ENCODE results near the gene DCDC2C. TPM values are rescaled to one million over a fixed set of nuclear protein-coding genes. Genes with fewer than 3 reads are reported as not detected.

DCDC2C gene
- not detected for polyA plus RNA-seq (2013, experiment 1 of 2)
- not detected for polyA plus RNA-seq (2013, experiment 2 of 2)

GRCh38 chr2:3703236-3703756 is at the start of gene DCDC2C:
TSS of gene DCDC2C (plus strand) at chr2:3703575. CDS start at chr2:3703752, 177 bp downstream.
- peaks cover 0 to 3% of the 10 kb centered on the region in 2 experiments for H3K36me3 ChIP-seq (ENCODE audit: control insufficient read depth in 1 of 2, insufficient read depth in 2 of 2, low read depth in 1 of 2, low read length in 2 of 2)
- no peak within 1 kb of the TSS for H2AK5ac ChIP-seq (ENCODE audit: low read length, severe bottlenecking)
- no peak for DNase-seq
- H3K9ac ChIP-seq (ENCODE audit: low read length), result no peak within 1 kb of the TSS
- no peak within 1 kb of the TSS for H3K27ac ChIP-seq (ENCODE audit: low read length, poor library complexity, severe bottlenecking)
- H3K4me3 ChIP-seq (ENCODE audit: insufficient read depth in 1 of 2, low read depth in 1 of 2, low read length in 2 of 2), result peak within 1 kb of the TSS in 1 of 2 experiments; percentile 17
- H3K4me2 ChIP-seq (ENCODE audit: low read length, poor library complexity, severe bottlenecking), result no peak within 1 kb of the TSS
- H4K8ac ChIP-seq (ENCODE audit: low read length), result no peak within 1 kb of the TSS
- H3K27me3 ChIP-seq (ENCODE audit: control insufficient read depth in 1 of 2, insufficient read depth in 1 of 2, low read length in 2 of 2), result peaks cover 12 to 36% of the 10 kb centered on the region in 2 experiments
- no peaks in the 10 kb centered on the region for H3K9me3 ChIP-seq (ENCODE audit: control insufficient read depth, low read length)
- H3K23ac ChIP-seq (ENCODE audit: low read length in 2 of 2), result no peak within 1 kb of the TSS
- peak within 1 kb of the TSS; percentile 12 for H4K91ac ChIP-seq (ENCODE audit: low read length)
- no peak within 1 kb of the TSS for H2BK12ac ChIP-seq (ENCODE audit: low read length in 2 of 2)
- no peak within 1 kb of the TSS for H2BK5ac ChIP-seq (ENCODE audit: low read depth, low read length, poor library complexity, severe bottlenecking)
- no peak within 1 kb of the TSS for H3K14ac ChIP-seq (ENCODE audit: low read length in 2 of 2)
- no peaks in the 10 kb centered on the region for H3K79me1 ChIP-seq (replicated peaks; ENCODE audit: low read length, poor library complexity, severe bottlenecking)
- H3K4ac ChIP-seq (ENCODE audit: low read depth in 1 of 2, low read length in 2 of 2), result no peak within 1 kb of the TSS
- H3K18ac ChIP-seq (ENCODE audit: low read depth in 1 of 2, low read length in 2 of 2), result no peak within 1 kb of the TSS
- no peak within 1 kb of the TSS for H2AFZ ChIP-seq (ENCODE audit: low read depth, low read length)
- peaks cover 6% of the 10 kb centered on the region for H3K4me1 ChIP-seq (ENCODE audit: control insufficient read depth, insufficient read depth, low read depth, low read length)
- no peak within 1 kb of the TSS for H2BK120ac ChIP-seq (ENCODE audit: low read depth, low read length)
- H2BK15ac ChIP-seq (ENCODE audit: low read depth, poor library complexity, severe bottlenecking), result no peak within 1 kb of the TSS
- 36% methylated on average over 49 of the region's 60 CpGs for WGBS

GRCh38 chr2:3654011-3654410 is 49.4 kb upstream of the DCDC2C start:
- no peak overlapping the region for H4K91ac ChIP-seq (ENCODE audit: low read length)
- no peak overlapping the region for H3K23ac ChIP-seq (ENCODE audit: low read length in 2 of 2)
- H3K18ac ChIP-seq (ENCODE audit: low read depth in 1 of 2, low read length in 2 of 2), result no peak overlapping the region
- no peaks in the 10 kb centered on the region for H3K36me3 ChIP-seq (ENCODE audit: control insufficient read depth in 1 of 2, insufficient read depth in 2 of 2, low read depth in 1 of 2, low read length in 2 of 2)
- H2AFZ ChIP-seq (ENCODE audit: low read depth, low read length), result no peak overlapping the region
- no peak overlapping the region for H3K9ac ChIP-seq (ENCODE audit: low read length)
- H3K4ac ChIP-seq (ENCODE audit: low read depth in 1 of 2, low read length in 2 of 2), result no peak overlapping the region
- 90% methylated on average over 10 of the region's 10 CpGs for WGBS
- H2AK5ac ChIP-seq (ENCODE audit: low read length, severe bottlenecking), result no peak overlapping the region
- H2BK120ac ChIP-seq (ENCODE audit: low read depth, low read length), result no peak overlapping the region
- H3K79me1 ChIP-seq (replicated peaks; ENCODE audit: low read length, poor library complexity, severe bottlenecking), result no peaks in the 10 kb centered on the region
- no peak overlapping the region for H2BK5ac ChIP-seq (ENCODE audit: low read depth, low read length, poor library complexity, severe bottlenecking)
- H3K14ac ChIP-seq (ENCODE audit: low read length in 2 of 2), result no peak overlapping the region
- H3K4me2 ChIP-seq (ENCODE audit: low read length, poor library complexity, severe bottlenecking), result no peak overlapping the region
- DNase-seq, result no peak
- no peak overlapping the region for H3K4me3 ChIP-seq (ENCODE audit: insufficient read depth in 1 of 2, low read depth in 1 of 2, low read length in 2 of 2)
- H3K4me1 ChIP-seq (ENCODE audit: control insufficient read depth, insufficient read depth, low read depth, low read length), result peaks cover 23% of the 10 kb centered on the region
- no peak overlapping the region for H4K8ac ChIP-seq (ENCODE audit: low read length)
- H3K27me3 ChIP-seq (ENCODE audit: control insufficient read depth in 1 of 2, insufficient read depth in 1 of 2, low read length in 2 of 2), result peaks cover 18 to 39% of the 10 kb centered on the region in 2 experiments
- H2BK15ac ChIP-seq (ENCODE audit: low read depth, poor library complexity, severe bottlenecking), result no peak overlapping the region
- H3K9me3 ChIP-seq (ENCODE audit: control insufficient read depth, low read length), result peaks cover 3% of the 10 kb centered on the region
- no peak overlapping the region for H2BK12ac ChIP-seq (ENCODE audit: low read length in 2 of 2)
- no peak overlapping the region for H3K27ac ChIP-seq (ENCODE audit: low read length, poor library complexity, severe bottlenecking)

DNA sequence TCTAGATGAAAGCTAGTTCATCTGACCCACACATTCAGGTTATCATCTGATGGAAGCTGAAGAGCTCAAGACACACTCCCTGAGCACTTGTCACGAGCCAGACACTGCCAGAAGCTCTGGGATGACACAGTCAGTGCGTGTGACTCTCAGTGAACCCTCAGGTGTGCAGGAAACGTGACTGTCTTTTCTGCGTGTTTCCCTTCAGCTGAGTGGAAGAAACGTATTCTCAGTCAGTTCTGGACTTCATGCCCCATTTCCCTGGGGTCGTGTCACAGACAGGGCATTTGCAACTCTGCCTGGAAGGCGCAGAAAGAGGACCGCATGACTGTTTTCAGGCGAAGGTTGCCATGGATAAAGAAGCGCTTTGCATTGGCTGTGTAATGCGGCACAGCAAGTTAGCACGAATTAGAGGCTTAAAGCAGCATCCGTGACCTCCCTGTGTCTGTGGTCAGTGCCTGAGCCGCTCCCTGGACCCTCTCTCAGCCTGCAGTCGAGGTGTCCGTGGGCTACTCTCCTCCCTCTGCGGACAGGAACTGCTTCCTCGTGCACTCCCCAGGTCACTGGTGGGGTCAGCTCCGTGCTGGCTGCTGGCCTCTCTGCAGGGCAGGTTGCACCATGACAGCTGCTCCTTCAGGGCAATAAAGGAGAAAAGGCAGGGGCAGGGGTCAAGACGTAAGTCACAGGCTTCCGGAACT is 48.7 kb upstream of the DCDC2C start:
- H4K91ac ChIP-seq (ENCODE audit: low read length), result no peak overlapping the region
- no peak overlapping the region for H2BK15ac ChIP-seq (ENCODE audit: low read depth, poor library complexity, severe bottlenecking)
- peaks cover 16 to 36% of the 10 kb centered on the region in 2 experiments for H3K27me3 ChIP-seq (ENCODE audit: control insufficient read depth in 1 of 2, insufficient read depth in 1 of 2, low read length in 2 of 2)
- 80% methylated on average over 21 of the region's 21 CpGs for WGBS
- H3K27ac ChIP-seq (ENCODE audit: low read length, poor library complexity, severe bottlenecking), result no peak overlapping the region
- no peak overlapping the region for H2AFZ ChIP-seq (ENCODE audit: low read depth, low read length)
- no peak overlapping the region for H3K4me2 ChIP-seq (ENCODE audit: low read length, poor library complexity, severe bottlenecking)
- H2BK5ac ChIP-seq (ENCODE audit: low read depth, low read length, poor library complexity, severe bottlenecking), result no peak overlapping the region
- H3K79me1 ChIP-seq (replicated peaks; ENCODE audit: low read length, poor library complexity, severe bottlenecking), result no peaks in the 10 kb centered on the region
- no peak overlapping the region for H3K9ac ChIP-seq (ENCODE audit: low read length)
- H3K9me3 ChIP-seq (ENCODE audit: control insufficient read depth, low read length), result peaks cover 3% of the 10 kb centered on the region
- peaks cover 23% of the 10 kb centered on the region for H3K4me1 ChIP-seq (ENCODE audit: control insufficient read depth, insufficient read depth, low read depth, low read length)
- H3K18ac ChIP-seq (ENCODE audit: low read depth in 1 of 2, low read length in 2 of 2), result no peak overlapping the region
- H2AK5ac ChIP-seq (ENCODE audit: low read length, severe bottlenecking), result no peak overlapping the region
- H3K36me3 ChIP-seq (ENCODE audit: control insufficient read depth in 1 of 2, insufficient read depth in 2 of 2, low read depth in 1 of 2, low read length in 2 of 2), result no peaks in the 10 kb centered on the region
- no peak overlapping the region for H3K4ac ChIP-seq (ENCODE audit: low read depth in 1 of 2, low read length in 2 of 2)
- H2BK120ac ChIP-seq (ENCODE audit: low read depth, low read length), result no peak overlapping the region
- H3K4me3 ChIP-seq (ENCODE audit: insufficient read depth in 1 of 2, low read depth in 1 of 2, low read length in 2 of 2), result no peak overlapping the region
- H3K14ac ChIP-seq (ENCODE audit: low read length in 2 of 2), result no peak overlapping the region
- no peak overlapping the region for H3K23ac ChIP-seq (ENCODE audit: low read length in 2 of 2)
- no peak overlapping the region for H4K8ac ChIP-seq (ENCODE audit: low read length)
- H2BK12ac ChIP-seq (ENCODE audit: low read length in 2 of 2), result no peak overlapping the region
- DNase-seq, result no peak

DNA sequence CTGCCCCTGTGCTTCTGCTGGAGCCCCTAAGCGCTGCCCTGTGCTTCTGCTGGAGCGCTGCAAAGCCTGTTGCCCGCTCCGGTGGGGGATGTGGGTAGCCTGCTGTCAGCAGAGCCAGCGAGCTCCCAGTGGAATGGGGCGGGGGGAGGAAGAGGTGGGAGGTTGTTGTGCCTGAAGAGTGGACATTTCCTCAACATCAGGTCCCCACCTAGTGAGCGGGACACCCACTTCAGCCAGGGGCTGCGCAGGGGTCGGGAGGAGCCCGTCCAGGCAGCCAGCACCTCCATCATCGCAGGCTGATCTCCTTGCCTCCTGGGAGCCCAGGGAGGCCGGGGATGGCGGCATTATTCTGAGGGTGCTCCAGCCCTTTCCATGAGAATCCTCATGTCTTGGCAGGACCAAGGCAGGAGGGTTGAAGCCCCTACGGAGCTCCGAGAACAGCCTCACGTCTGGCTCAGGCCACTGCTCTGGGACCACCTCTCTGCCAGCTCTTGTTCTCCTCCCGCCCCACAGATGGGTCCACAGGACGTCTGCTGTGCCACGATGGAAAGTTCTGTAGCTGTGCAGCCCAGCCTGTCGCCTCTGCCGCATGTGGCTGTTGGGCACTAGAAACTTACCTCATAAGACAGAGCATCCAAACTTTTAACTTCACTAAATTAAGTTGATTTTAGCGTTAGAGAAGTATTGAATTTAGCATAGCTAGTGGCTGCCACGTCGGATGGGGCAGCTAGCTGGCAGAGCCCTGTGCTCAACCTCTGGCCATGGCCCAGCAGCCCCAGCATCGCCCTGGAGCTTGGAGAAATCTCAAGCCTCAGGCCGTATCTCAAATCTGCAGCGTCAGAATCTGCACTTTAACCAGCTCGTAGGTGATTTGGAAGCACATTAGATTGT is 47.3 kb upstream of the DCDC2C start:
- Histone ChIP-seq H2BK15ac (ENCODE audit: low read depth, poor library complexity, severe bottlenecking) (no peak overlapping the region), H2BK12ac (ENCODE audit: low read length in 2 of 2) (no peak overlapping the region), H3K4me2 (ENCODE audit: low read length, poor library complexity, severe bottlenecking) (no peak overlapping the region), H2AK5ac (ENCODE audit: low read length, severe bottlenecking) (no peak overlapping the region), H2AFZ (ENCODE audit: low read depth, low read length) (no peak overlapping the region), H3K4me1 (ENCODE audit: control insufficient read depth, insufficient read depth, low read depth, low read length) (peaks cover 18% of the 10 kb centered on the region), H3K14ac (ENCODE audit: low read length in 2 of 2) (no peak overlapping the region), H3K4me3 (ENCODE audit: insufficient read depth in 1 of 2, low read depth in 1 of 2, low read length in 2 of 2) (no peak overlapping the region), H3K79me1 (replicated peaks; ENCODE audit: low read length, poor library complexity, severe bottlenecking) (no peaks in the 10 kb centered on the region), H3K27me3 (ENCODE audit: control insufficient read depth in 1 of 2, insufficient read depth in 1 of 2, low read length in 2 of 2) (peaks cover 13 to 31% of the 10 kb centered on the region in 2 experiments), H3K9me3 (ENCODE audit: control insufficient read depth, low read length) (peaks cover 3% of the 10 kb centered on the region), H3K4ac (ENCODE audit: low read depth in 1 of 2, low read length in 2 of 2) (peak overlapping the region in 1 of 2 experiments; percentile 36), H2BK120ac (ENCODE audit: low read depth, low read length) (no peak overlapping the region), H3K9ac (ENCODE audit: low read length) (no peak overlapping the region), H3K36me3 (ENCODE audit: control insufficient read depth in 1 of 2, insufficient read depth in 2 of 2, low read depth in 1 of 2, low read length in 2 of 2) (no peaks in the 10 kb centered on the region), H3K27ac (ENCODE audit: low read length, poor library complexity, severe bottlenecking) (no peak overlapping the region), H3K18ac (ENCODE audit: low read depth in 1 of 2, low read length in 2 of 2) (no peak overlapping the region), H4K91ac (ENCODE audit: low read length) (no peak overlapping the region), H3K23ac (ENCODE audit: low read length in 2 of 2) (no peak overlapping the region), H4K8ac (ENCODE audit: low read length) (no peak overlapping the region), H2BK5ac (ENCODE audit: low read depth, low read length, poor library complexity, severe bottlenecking) (no peak overlapping the region)
- DNase-seq, result no peak
- 88% methylated on average over 27 of the region's 28 CpGs for WGBS

Measured in mesenchymal stem cell (in vitro differentiated cells and primary cell).